ENCODE results near the gene ARHGAP26.

DNA sequence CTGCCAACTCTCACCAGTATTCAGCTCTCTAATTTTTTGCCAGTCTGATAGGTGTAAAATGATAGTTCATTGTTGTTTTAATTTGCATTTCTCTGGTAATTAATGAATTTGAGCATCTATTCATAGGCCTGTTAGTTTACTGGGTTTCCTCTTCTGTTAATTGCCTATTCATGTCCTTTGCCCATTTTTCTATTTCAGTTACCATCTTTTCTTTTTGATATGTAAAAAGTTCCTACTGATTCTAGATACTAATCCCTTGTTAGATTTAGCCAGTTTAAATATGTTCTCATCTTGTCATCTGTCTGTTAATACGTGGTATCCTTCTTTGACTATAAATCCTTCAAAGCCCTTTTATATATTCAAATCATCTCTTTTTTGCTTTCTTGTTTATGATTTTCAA is 247.8 kb downstream of the ARHGAP26 start:
- TF ChIP-seq CTCF (IDR thresholded peaks at IDR 0.05; ENCODE audit: extremely low read depth in 1 of 2, insufficient read depth in 1 of 2, low read depth in 1 of 2, low read length in 2 of 2) (no peak), POLR2A (IDR thresholded peaks at IDR 0.05; ENCODE audit: low read depth, low read length) (no peak), FOS (IDR thresholded peaks at IDR 0.05; ENCODE audit: borderline replicate concordance, insufficient read depth, low read length) (no peak), EZH2 (IDR thresholded peaks at IDR 0.05; ENCODE audit: borderline replicate concordance, low read depth, low read length, severe bottlenecking) (no peak)
- TF ChIP-seq, protein P1, sequence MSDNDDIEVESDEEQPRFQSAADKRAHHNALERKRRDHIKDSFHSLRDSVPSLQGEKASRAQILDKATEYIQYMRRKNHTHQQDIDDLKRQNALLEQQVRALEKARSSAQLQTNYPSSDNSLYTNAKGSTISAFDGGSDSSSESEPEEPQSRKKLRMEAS (IDR thresholded peaks at IDR 0.05; ENCODE audit: insufficient read depth, insufficient read length), result no peak
